Endothelial cell of hepatic sinusoid (primary cell): Measurements from ENCODE around the gene CD180.

ENCODE experiments used
- in situ Hi-C: cut with HindIII; loops from 2 replicates; pipeline ENCODE4 v1.10.0; 2017; ENCODE audit warnings: low sequenced_read_pairs

Gene CD180

GRCh38 chr5:67214036-67214435 lies 17.4 kb upstream of the CD180 start:
- in situ Hi-C loops: loop anchor here (5.0 kb wide), 1 partner anchor 52 kb away; no protein-coding TSS in a partner anchor

GRCh38 chr5:67211926-67212325 lies 15.3 kb upstream of the CD180 start:
- in situ Hi-C loops: loop anchor here (5.0 kb wide), 1 partner anchor 50 kb away; no protein-coding TSS in a partner anchor

- in situ Hi-C loops: no loop called here
Measured at GRCh38 chr5:67209141-67209771, 12.7 kb upstream of the CD180 start.

GRCh38 chr5:67208403-67208802 lies 11.8 kb upstream of the CD180 start:
- in situ Hi-C loops: no loop called here

GRCh38 chr5:67206929-67207328 lies 10.3 kb upstream of the CD180 start:
- in situ Hi-C loops: no loop called here

- in situ Hi-C loops: no loop called here
Measured at GRCh38 chr5:67206461-67206860, 9.9 kb upstream of the CD180 start.

GRCh38 chr5:67205981-67206380 lies 9.4 kb upstream of the CD180 start:
- in situ Hi-C loops: no loop called here

- in situ Hi-C loops: no loop called here
Measured at GRCh38 chr5:67204821-67205220, 8.2 kb upstream of the CD180 start.

- in situ Hi-C loops: no loop called here
Measured at GRCh38 chr5:67203701-67204074, 7.1 kb upstream of the CD180 start.

GRCh38 chr5:67202828-67203227 lies 6.2 kb upstream of the CD180 start:
- in situ Hi-C loops: no loop called here

GRCh38 chr5:67201897-67202549 lies 5.4 kb upstream of the CD180 start:
- in situ Hi-C loops: no loop called here

- in situ Hi-C loops: no loop called here
Measured at GRCh38 chr5:67200809-67201562, 4.4 kb upstream of the CD180 start.

GRCh38 chr5:67199859-67200258 lies 3.3 kb upstream of the CD180 start:
- in situ Hi-C loops: no loop called here

GRCh38 chr5:67198917-67199316 lies 2.3 kb upstream of the CD180 start:
- in situ Hi-C loops: no loop called here

- in situ Hi-C loops: no loop called here
Measured at GRCh38 chr5:67197536-67197935, 937 bp upstream of the CD180 start.

GRCh38 chr5:67195406-67196275 lies 958 bp downstream of the CD180 start:
- in situ Hi-C loops: no loop called here

- in situ Hi-C loops: no loop called here
Measured at GRCh38 chr5:67194166-67194565, 2.4 kb downstream of the CD180 start.

GRCh38 chr5:67193439-67193807 lies 3.2 kb downstream of the CD180 start:
- in situ Hi-C loops: no loop called here

GRCh38 chr5:67192719-67193438 lies 3.7 kb downstream of the CD180 start:
- in situ Hi-C loops: no loop called here

GRCh38 chr5:67190861-67191260 lies 5.7 kb downstream of the CD180 start:
- in situ Hi-C loops: no loop called here
